Natural killer cell (primary cell): Measurements from ENCODE around the gene RCAN2. TPM values are rescaled to one million over a fixed set of nuclear protein-coding genes. Genes with fewer than 3 reads are reported as not detected.
"Not testable (repeated sequence)": the region's sequence is repeated elsewhere in the genome, so short reads cannot be mapped to it uniquely, and the experiment has no call there.

Experiments
- ATAC-seq, 3 donors: fragments of 150-1000 bp in 2 of 3; fragments of 200-7000 bp in 1 of 3; cut with Tn5 transposase; 1 replicate in 1 of 3; 2 replicates in 2 of 3; pipeline ENCODE4 v1.10.0; 2021; ENCODE audit warnings: mild to moderate bottlenecking in 2 of 3, moderate library complexity in 2 of 3
- DNase-seq, 2 donors: peaks; one replicate each; pipeline versions ENCODE4 v3.0.0 to v3.0.0-alpha.2; 2013 to 2021; ENCODE audit warnings: mixed read lengths in 1 of 2
- H3K27ac ChIP-seq: one replicate; pipeline ENCODE4 v1.5.1; 2013; ENCODE audit warnings: mild to moderate bottlenecking, low read length
- H3K27me3 ChIP-seq: one replicate; pipeline ENCODE4 v1.6.1; 2013; ENCODE audit warnings: low read length; ENCODE audit not compliant: control insufficient read depth, insufficient read depth
- H3K36me3 ChIP-seq: one replicate; pipeline ENCODE4 v1.6.1; 2013; ENCODE audit warnings: low read length; ENCODE audit not compliant: control insufficient read depth, insufficient read depth
- H3K4me1 ChIP-seq: one replicate; pipeline ENCODE4 v1.6.1; 2013; ENCODE audit warnings: low read length; ENCODE audit not compliant: control insufficient read depth, insufficient read depth
- H3K4me3 ChIP-seq: one replicate; pipeline ENCODE4 v1.5.1; 2013; ENCODE audit warnings: low read length
- H3K9me3 ChIP-seq: one replicate; pipeline ENCODE4 v1.6.1; 2013; ENCODE audit warnings: low read length; ENCODE audit not compliant: control insufficient read depth, insufficient read depth
- H3K27ac Mint-ChIP-seq, 2 donors: one replicate each; pipeline ENCODE4 v1.8.0; 2022; ENCODE audit warnings: mild to moderate bottlenecking in 2 of 2, mixed read lengths in 2 of 2, moderate library complexity in 1 of 2
- H3K27me3 Mint-ChIP-seq, 2 donors: one replicate each; pipeline ENCODE4 v1.8.0; 2022; ENCODE audit warnings: low read depth in 2 of 2, mixed read lengths in 2 of 2
- H3K36me3 Mint-ChIP-seq: one replicate; pipeline ENCODE4 v1.8.0; 2022; ENCODE audit warnings: mixed read lengths
- H3K4me1 Mint-ChIP-seq, 2 donors: one replicate each; pipeline ENCODE4 v1.8.0; 2022; ENCODE audit warnings: mixed read lengths in 2 of 2
- H3K4me3 Mint-ChIP-seq: one replicate; pipeline ENCODE4 v1.8.0; 2022; ENCODE audit warnings: mild to moderate bottlenecking, moderate library complexity, mixed read lengths
- H3K9me3 Mint-ChIP-seq, 2 donors: one replicate each; pipeline ENCODE4 v1.8.0; 2022; ENCODE audit warnings: mixed read lengths in 2 of 2
- CTCF ChIP-seq: fragments of 200-600 bp; IDR thresholded peaks from one replicate; pipeline ENCODE4 v1.8.0; 2022; ENCODE audit warnings: antibody characterized with exemption
- WGBS: methylation state at CpG from one replicate; pipeline ENCODE4 v1.1.7; 2013; ENCODE audit warnings: missing lambda C conversion rate; ENCODE audit not compliant: insufficient coverage; 5-methylcytosine and 5-hydroxymethylcytosine counted together
- intact Hi-C: fragments of 100-400 bp; cut with micrococcal nuclease; formaldehyde crosslinking; loops from one replicate; pipeline ENCODE4 v1.14.2; 2022
- total RNA-seq, 4 donors: library from RNA; stranded (reverse); fragments of 120-200 nt in 1 of 4; gene quantifications; one replicate each; pipeline versions ENCODE4 v1.2.3 to v1.2.4, GENCODE V29; 2013 to 2022

The RCAN2 gene
- total RNA-seq, 3 donors from 2014 or later (not counting 1 experiment from before 2014, with no cell fraction given), result 0.43 TPM; not detected in 2

GRCh38 chr6:46333481-46333880 is 157.8 kb downstream of the RCAN2 start:
- Mint-ChIP-seq H3K36me3 (no peaks in the 10 kb centered on the region), H3K27me3 (peaks cover 8 to 10% of the 10 kb centered on the region in 2 donors), H3K4me1 (no peaks in the 10 kb centered on the region), H3K4me3 (no peak overlapping the region), H3K27ac (no peak overlapping the region), H3K9me3 (no peaks in the 10 kb centered on the region)
- H3K27ac ChIP-seq, result no peak overlapping the region
- intact Hi-C loops, result no loop called here
- H3K36me3 ChIP-seq, result no peaks in the 10 kb centered on the region
- 100% methylated on average over 1 of the region's 1 CpG for WGBS
- ATAC-seq (no peak), DNase-seq (no peak)
- no peak overlapping the region for H3K4me3 ChIP-seq
- no peaks in the 10 kb centered on the region for H3K9me3 ChIP-seq
- H3K4me1 ChIP-seq, result no peaks in the 10 kb centered on the region
- no peaks in the 10 kb centered on the region for H3K27me3 ChIP-seq
- TF ChIP-seq CTCF, result no peak

GRCh38 chr6:46332448-46332847 is 158.8 kb downstream of the RCAN2 start:
- H3K27me3 ChIP-seq, H3K9me3 Mint-ChIP-seq, intact Hi-C loops: not testable (repeated sequence)

GRCh38 chr6:46331461-46331860 is 159.8 kb downstream of the RCAN2 start:
- no peaks in the 10 kb centered on the region for H3K9me3 ChIP-seq
- Mint-ChIP-seq H3K4me3 (no peak overlapping the region), H3K36me3 (no peaks in the 10 kb centered on the region), H3K4me1 (peaks cover 0 to 5% of the 10 kb centered on the region in 2 donors), H3K27me3 (peaks cover 7 to 8% of the 10 kb centered on the region in 2 donors), H3K9me3 (no peaks in the 10 kb centered on the region), H3K27ac (no peak overlapping the region)
- intact Hi-C loops, result no loop called here
- H3K4me3 ChIP-seq, result no peak overlapping the region
- H3K36me3 ChIP-seq, result no peaks in the 10 kb centered on the region
- ATAC-seq (no peak), DNase-seq (no peak)
- H3K4me1 ChIP-seq, result no peaks in the 10 kb centered on the region
- no peaks in the 10 kb centered on the region for H3K27me3 ChIP-seq
- H3K27ac ChIP-seq, result no peak overlapping the region
- no peak for TF ChIP-seq CTCF

More at GRCh38 chr6:46332448-46332847, 158.8 kb downstream of the RCAN2 start:
- not testable (repeated sequence) for H3K27me3 Mint-ChIP-seq, H3K4me1 Mint-ChIP-seq, DNase-seq, H3K4me3 Mint-ChIP-seq, H3K36me3 ChIP-seq, H3K27ac ChIP-seq, H3K36me3 Mint-ChIP-seq, H3K4me3 ChIP-seq, H3K4me1 ChIP-seq, ATAC-seq, H3K27ac Mint-ChIP-seq, H3K9me3 ChIP-seq

GRCh38 chr6:46329568-46329967 is 161.7 kb downstream of the RCAN2 start:
- Histone ChIP-seq H3K36me3 (no peaks in the 10 kb centered on the region), H3K4me1 (peaks cover 11% of the 10 kb centered on the region), H3K4me3 (no peak overlapping the region), H3K9me3 (no peaks in the 10 kb centered on the region), H3K27ac (no peak overlapping the region), H3K27me3 (no peaks in the 10 kb centered on the region)
- Mint-ChIP-seq H3K36me3 (no peaks in the 10 kb centered on the region), H3K27ac (no peak overlapping the region), H3K4me3 (no peak overlapping the region), H3K4me1 (peaks cover 7 to 19% of the 10 kb centered on the region in 2 donors), H3K9me3 (no peaks in the 10 kb centered on the region), H3K27me3 (peaks cover 0 to 8% of the 10 kb centered on the region in 2 donors)
- DNase-seq, result no peak
- whole genome bisulfite sequencing, result 48% methylated on average over 2 of the region's 2 CpGs
- intact Hi-C loops, result no loop called here
- ATAC-seq, result no peak
- TF ChIP-seq CTCF, result no peak
